HG02642 (cell line): ENCODE measurements around the gene OGFR.

Source experiments
- ATAC-seq: cut with Tn5 transposase; IDR thresholded peaks from one replicate; pipeline ENCODE4 v1.9.1; 2021; ENCODE audit warnings: mild to moderate bottlenecking; ENCODE audit not compliant: unreplicated experiment, poor library complexity

The OGFR gene

DNA sequence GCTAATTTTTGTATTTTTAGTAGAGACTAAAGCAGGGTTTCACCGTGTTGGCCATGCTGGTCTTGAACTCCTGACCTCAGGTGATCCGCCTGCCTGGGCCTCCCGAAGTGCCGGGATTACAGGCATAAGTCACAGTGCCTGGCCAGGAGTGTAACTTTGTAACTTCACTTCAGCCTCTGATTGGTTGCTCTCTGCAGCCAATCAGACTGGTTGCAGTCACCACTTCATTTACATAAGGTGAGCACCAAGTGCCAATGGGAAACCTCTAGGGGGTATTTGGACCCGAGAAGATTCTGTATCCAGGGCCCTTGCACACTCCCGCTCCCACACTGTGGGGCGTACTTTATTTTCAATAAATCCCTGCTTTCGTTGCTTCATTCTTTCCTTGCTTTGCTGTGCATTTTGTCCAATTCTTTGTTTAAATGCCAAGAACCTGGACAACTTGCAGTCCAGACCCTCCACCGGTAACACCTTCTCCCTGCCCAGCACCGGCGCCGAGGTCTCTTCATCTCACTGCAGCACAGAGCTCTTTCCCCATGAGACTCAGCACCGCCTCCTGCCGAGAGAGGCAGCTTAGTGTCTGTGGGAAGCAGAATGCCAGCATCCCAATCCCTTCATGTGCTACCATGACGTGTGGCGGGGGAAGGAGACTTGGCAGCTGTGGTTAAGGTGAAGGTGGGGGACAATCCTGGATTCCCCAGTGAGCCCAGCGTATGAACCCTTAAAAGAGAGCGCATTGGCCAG, 22.3 kb upstream of the OGFR start:
- ATAC-seq: no peak

DNA sequence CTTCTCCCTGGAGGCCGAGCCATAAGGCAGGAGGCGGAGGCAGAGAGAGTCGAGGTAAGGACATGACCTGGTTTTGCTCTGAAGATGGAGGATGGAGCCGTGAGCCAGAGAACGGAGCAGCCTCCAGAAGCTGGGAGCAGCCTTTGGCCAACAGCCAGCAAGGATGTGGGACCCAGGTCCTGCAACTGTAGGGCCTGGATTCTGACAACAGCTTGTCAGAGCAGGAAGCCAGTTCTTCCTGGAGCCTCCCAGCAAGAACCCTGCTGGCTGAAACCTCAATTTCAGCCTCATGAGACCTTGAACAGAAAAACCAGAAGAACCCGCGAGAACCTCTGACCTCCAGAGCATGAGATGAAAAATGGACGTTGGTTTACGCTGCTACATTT, 21.7 kb upstream of the OGFR start:
- no peak for ATAC-seq

DNA sequence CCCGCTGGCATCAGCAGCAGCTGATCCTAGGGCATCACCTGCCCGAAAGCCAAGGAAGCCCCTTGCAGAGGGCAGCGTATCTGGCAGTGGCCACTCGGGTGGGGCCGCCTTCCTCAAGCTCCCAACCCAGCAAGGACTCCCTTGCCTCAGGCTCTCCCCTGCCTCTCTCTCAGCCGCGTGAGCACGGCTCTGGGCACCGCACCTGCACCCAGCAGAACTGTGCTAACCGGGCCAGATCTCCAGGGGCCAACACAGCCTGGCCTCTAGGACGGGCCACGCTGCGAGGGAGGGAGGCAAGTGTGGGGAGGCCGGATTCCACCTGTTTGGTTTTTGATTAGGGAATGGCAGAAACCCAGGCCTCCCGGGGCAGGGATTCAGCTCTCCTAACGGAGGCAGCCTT, 20.1 kb upstream of the OGFR start:
- ATAC-seq: no peak

DNA sequence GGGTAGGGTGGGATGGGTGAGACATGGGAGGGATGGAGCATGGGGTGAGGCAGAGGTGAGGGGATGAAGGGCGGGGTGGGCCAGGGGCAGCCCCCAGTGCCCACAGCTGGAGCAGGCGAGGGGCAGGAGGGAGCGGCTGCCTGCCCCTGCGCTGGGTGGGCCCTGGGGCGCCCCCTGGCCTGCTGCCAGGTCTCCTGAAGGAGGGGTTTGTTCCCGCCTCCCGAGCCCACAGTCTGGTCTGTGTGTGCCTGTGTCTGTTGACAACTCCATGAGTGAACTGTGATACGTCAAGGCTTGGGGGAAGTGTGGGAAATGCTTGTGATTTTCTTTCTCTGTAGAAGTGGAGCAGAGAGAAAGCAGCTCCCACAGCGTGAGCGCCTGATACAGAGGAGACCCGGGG, 19.2 kb upstream of the OGFR start:
- ATAC-seq: no peak

- no peak for ATAC-seq
Observed at GRCh38 chr20:62786157-62786556, 18.5 kb upstream of the OGFR start.

- ATAC-seq: no peak
Observed at GRCh38 chr20:62787321-62787720, 17.3 kb upstream of the OGFR start.

- no peak for ATAC-seq
Observed at GRCh38 chr20:62787866-62788265, 16.8 kb upstream of the OGFR start.

GRCh38 chr20:62788607-62789006, 16.0 kb upstream of the OGFR start:
- ATAC-seq: no peak

DNA sequence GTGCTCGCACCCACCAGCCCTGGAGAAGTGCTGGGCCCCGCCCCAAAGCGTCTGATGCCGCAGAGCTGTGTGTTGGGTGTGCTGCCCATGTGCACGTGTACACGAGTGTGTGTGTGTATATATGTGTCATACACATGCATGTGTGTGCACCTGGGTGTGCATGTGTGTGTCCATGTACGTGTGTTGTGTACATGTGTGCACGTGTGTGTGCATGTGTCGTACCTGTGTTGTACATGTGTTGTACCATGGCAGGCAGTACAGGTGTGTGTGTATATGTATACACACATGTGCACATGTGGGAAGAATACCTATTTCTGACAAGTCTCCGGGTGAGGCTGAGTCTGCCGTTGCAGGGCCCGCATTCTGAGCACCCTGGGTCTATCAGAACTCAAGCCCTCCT, 14.6 kb upstream of the OGFR start:
- no peak for ATAC-seq

GRCh38 chr20:62791301-62792181, 13.1 kb upstream of the OGFR start:
- ATAC-seq: no peak

GRCh38 chr20:62792182-62792939, 12.3 kb upstream of the OGFR start:
- ATAC-seq: no peak

DNA sequence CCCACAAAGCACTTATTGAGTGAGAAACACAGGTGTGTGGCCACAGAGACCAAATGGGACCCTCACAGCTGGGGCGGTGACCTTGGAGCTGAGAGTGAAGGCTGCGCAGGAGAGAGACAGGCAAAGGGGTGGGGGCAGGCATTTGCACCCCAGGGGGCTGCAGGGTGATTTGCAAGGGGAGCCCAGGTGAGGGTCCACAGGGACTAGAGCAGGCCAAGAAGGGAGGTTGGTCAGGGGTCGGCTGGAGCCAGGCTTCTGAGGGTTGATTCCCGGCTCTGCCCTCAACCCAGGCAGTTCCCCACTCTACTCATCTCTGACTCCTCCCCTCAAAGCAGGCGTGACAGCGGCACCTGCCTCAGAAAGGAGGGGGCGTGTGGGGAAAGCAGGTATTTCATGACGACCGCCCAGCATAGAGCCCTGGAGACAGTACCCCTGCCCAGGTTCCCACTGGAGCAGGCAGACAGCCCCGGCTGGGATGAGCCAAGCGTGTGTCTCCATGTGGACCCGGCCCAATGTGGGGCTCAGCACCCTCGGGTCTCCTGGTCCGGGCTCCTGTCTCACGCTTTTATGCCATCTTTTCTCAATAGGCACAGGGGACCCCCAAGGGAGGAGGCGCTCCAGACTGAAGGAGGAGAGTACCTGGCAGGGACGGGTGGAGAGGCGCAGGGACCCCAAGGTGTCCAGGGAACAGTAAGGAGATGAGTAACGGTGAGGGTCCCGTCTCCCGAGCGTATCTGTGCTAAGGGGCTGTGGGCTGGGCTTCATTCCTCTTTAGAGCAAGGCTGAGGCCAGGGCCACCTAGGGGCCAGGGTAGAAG, 11.5 kb upstream of the OGFR start:
- no peak for ATAC-seq

- no peak for ATAC-seq
Observed at GRCh38 chr20:62793757-62794006, 11.0 kb upstream of the OGFR start.

DNA sequence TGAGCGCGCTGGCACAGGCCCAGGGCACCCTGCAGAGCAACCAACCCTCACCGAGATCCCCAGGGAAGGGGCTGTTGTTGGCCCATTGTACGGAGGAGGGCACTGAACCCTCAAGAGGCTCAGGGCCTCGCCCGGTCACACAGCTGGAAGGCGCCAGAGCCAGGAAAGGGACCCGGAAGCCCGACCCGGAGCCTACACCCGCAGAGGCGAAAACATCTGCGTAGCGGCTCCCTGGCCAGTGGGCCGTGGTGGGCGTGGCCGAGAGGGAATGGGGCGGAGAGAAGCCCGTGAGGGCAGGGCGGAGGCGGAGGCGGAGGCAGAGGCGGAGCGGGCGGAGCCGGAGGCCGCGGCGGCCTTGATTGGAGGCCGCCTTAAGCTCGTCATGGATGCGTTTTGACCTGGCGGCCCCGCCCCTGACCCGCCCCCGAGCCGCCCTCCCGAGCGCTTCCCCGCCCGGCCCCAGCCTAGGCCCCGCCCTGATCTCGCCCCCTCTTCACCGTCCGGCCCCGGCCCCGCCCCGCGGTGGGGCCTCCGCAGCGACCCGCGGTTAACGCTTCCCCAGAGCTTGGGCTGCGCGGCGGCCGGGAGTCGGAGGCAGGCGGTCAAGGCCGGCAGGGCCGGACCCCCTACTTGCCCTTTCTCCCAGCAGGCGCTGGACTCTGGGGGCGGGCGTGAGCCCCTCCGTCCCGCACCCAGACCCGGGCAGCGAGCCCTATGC, 10.5 kb upstream of the OGFR start:
- ATAC-seq: peak; percentile 75

- no peak for ATAC-seq
Observed at GRCh38 chr20:62795023-62795761, 9.4 kb upstream of the OGFR start.

- no peak for ATAC-seq
Observed at GRCh38 chr20:62796699-62797491, 7.7 kb upstream of the OGFR start.

DNA sequence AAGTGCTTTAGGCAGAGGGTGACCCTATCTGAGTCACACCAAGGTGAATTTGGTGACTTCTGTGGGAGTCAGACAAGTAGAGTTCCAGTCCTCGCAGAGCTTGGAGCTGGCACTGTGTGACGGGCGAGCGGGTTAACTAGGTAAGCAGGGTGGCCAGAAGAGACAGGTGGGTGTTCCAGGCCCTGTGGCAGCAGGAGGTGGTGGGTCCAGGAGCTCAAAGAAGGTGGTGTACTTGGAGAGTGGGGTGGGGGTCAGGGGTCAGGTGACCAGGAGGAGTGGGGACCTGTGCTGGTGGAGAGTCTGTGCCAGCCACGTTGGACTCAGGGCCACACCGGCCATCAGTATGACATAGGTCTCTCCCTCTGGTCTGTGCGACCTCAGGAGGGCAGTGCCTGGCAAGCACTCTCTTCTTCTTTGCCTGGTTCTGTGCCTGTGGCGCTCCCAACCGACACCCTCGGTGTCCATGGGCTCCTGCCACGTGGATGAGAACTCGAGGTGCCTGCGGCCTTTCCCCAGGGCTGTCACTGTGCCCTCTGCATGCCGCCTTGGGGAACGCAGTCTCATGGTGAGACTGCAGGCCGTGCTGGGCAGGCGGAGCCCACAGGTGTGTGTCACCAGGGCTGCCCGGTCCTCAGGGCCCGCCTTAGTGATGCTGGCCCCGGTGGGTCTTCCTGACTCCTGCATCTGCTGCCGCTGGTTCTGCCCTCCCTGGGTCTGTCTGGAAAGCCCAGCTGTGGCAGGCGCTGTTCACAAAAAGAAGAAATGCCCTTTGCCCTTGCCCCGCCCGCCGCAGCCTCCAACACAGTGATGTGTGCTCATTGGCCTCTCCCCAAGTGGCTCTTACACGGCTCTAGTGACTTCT, 6.7 kb upstream of the OGFR start:
- no peak for ATAC-seq
